H1 (cell line): ENCODE data around the gene RRAD. TPM values are rescaled to one million over a fixed set of nuclear protein-coding genes. Genes with fewer than 3 reads are reported as not detected.

Experiments
- CTCF ChIA-PET: fragments of 300-600 bp; sonication (Branson Sonifier 250); formaldehyde crosslinking; loops from one replicate; lab custom pipeline; 2021; ENCODE audit not compliant: partially characterized antibody; lab: Charles Lee
- POLR2A ChIA-PET: fragments of 300-600 bp; sonication (Branson Sonifier 250); formaldehyde crosslinking; loops from one replicate; lab custom pipeline; 2021; ENCODE audit warnings: inconsistent platforms; ENCODE audit not compliant: partially characterized antibody; lab: Charles Lee
- DNase-seq, 2 experiments: peaks; one replicate each; pipeline versions ENCODE4 v3.0.0 to v3.0.0-alpha.2; 2010 to 2022; ENCODE audit warnings: low spot score in 2 of 2, low read depth in 1 of 2, mixed read lengths in 1 of 2
- FAIRE-seq: peaks from 2 replicates; lab custom pipeline; 2011; peaks lifted over from hg19 to GRCh38; lab: Jason Lieb, UNC
- H2AFZ ChIP-seq: 2 replicates; pipeline ENCODE4 v1.8.1; 2012; ENCODE audit warnings: low read length, inconsistent platforms
- H2AK5ac ChIP-seq: 2 replicates; pipeline ENCODE4 v1.6.1; 2013; ENCODE audit warnings: low read depth, low read length
- H2BK120ac ChIP-seq: replicated peaks from 2 replicates; pipeline ENCODE3; 2013; ENCODE audit warnings: low read depth, low read length, inconsistent platforms
- H2BK12ac ChIP-seq: 2 replicates; pipeline ENCODE4 v1.6.1; 2013; ENCODE audit warnings: low read depth, low read length
- H2BK15ac ChIP-seq: 2 replicates; pipeline ENCODE4 v1.6.1; 2013; ENCODE audit warnings: low read length
- H2BK20ac ChIP-seq: 2 replicates; pipeline ENCODE4 v1.6.1; 2013; ENCODE audit warnings: low read length
- H2BK5ac ChIP-seq: 2 replicates; pipeline ENCODE4 v1.6.1; 2013; ENCODE audit warnings: low read depth, low read length
- H3K14ac ChIP-seq: 2 replicates; pipeline ENCODE4 v1.6.1; 2013; ENCODE audit warnings: inconsistent platforms; ENCODE audit not compliant: insufficient read length
- H3K18ac ChIP-seq: 2 replicates; pipeline ENCODE4 v1.6.1; 2013; ENCODE audit warnings: low read length; ENCODE audit errors: extremely low read depth
- H3K23ac ChIP-seq: 2 replicates; pipeline ENCODE4 v1.6.1; 2013; ENCODE audit warnings: inconsistent platforms; ENCODE audit not compliant: insufficient read length
- H3K23me2 ChIP-seq: 2 replicates; pipeline ENCODE4 v1.6.1; 2013; ENCODE audit warnings: low read depth, low read length
- H3K27ac ChIP-seq: 2 replicates; pipeline ENCODE4 v1.6.1; 2011; ENCODE audit warnings: low read depth, low read length, inconsistent platforms
- H3K27me3 ChIP-seq, 4 experiments: replicated peaks in 1 of 4; 1 replicate in 1 of 4; 2 replicates in 3 of 4; pipeline versions ENCODE4 v1.6.1 to v1.8.1; 2011 to 2013; ENCODE audit warnings: low read length in 3 of 4, mild to moderate bottlenecking in 3 of 4, inconsistent platforms in 2 of 4, mixed read lengths in 2 of 4, moderate library complexity in 1 of 4; ENCODE audit not compliant: control insufficient read depth in 3 of 4, insufficient read depth in 3 of 4; ENCODE audit errors: extremely low read depth in 1 of 4
- H3K36me3 ChIP-seq, 4 experiments: 2 replicates each; pipeline versions ENCODE4 v1.6.1 to v1.8.1; 2011 to 2013; ENCODE audit warnings: mild to moderate bottlenecking in 4 of 4, low read length in 3 of 4, moderate library complexity in 2 of 4, control low read depth in 1 of 4, inconsistent platforms in 1 of 4; ENCODE audit not compliant: insufficient read depth in 4 of 4, control insufficient read depth in 2 of 4
- H3K4ac ChIP-seq: replicated peaks from 2 replicates; pipeline ENCODE3; 2013; ENCODE audit warnings: low read length, low read depth, mixed read lengths, inconsistent platforms; ENCODE audit not compliant: insufficient read length
- H3K4me1 ChIP-seq, 4 experiments: replicated peaks in 1 of 4; 1 replicate in 1 of 4; 2 replicates in 3 of 4; pipeline versions ENCODE4 v1.6.1 to v1.8.1; 2011 to 2013; ENCODE audit warnings: low read length in 3 of 4, inconsistent platforms in 2 of 4, mixed read lengths in 1 of 4; ENCODE audit not compliant: insufficient read depth in 4 of 4, control insufficient read depth in 3 of 4
- H3K4me2 ChIP-seq, 2 experiments: 2 replicates each; pipeline versions ENCODE4 v1.6.1 to v1.8.1; 2011 to 2013; ENCODE audit warnings: low read depth in 2 of 2, low read length in 2 of 2, control low read depth in 1 of 2, inconsistent platforms in 1 of 2, mild to moderate bottlenecking in 1 of 2; ENCODE audit not compliant: insufficient read depth in 1 of 2
- H3K4me3 ChIP-seq, 4 experiments: fragments of 200-600, 300-600 bp in 1 of 4; sonication (generic), shearing (Covaris generic), sonication (Bioruptor Twin) in 1 of 4; 2 replicates each; pipeline versions ENCODE4 v1.5.1 to v1.8.1; 2011 to 2016; ENCODE audit warnings: low read length in 4 of 4, low read depth in 3 of 4, control low read depth in 2 of 4, inconsistent platforms in 2 of 4, mild to moderate bottlenecking in 2 of 4, mixed read lengths in 1 of 4, moderate library complexity in 1 of 4; ENCODE audit not compliant: insufficient read depth in 2 of 4; ENCODE audit errors: extremely low read depth in 1 of 4
- H3K56ac ChIP-seq: replicated peaks from 2 replicates; pipeline ENCODE3; 2013; ENCODE audit warnings: low read depth, mild to moderate bottlenecking, mixed read lengths, low read length, inconsistent platforms; ENCODE audit not compliant: insufficient read length
- H3K79me1 ChIP-seq: 2 replicates; pipeline ENCODE4 v1.6.1; 2013; ENCODE audit warnings: low read depth, low read length, control low read depth
- H3K79me2 ChIP-seq, 2 experiments: 2 replicates each; pipeline versions ENCODE4 v1.6.1 to v1.8.1; 2012 to 2013; ENCODE audit warnings: low read length in 2 of 2, mild to moderate bottlenecking in 2 of 2, inconsistent platforms in 1 of 2; ENCODE audit not compliant: insufficient read depth in 2 of 2, control insufficient read depth in 1 of 2
- H3K9ac ChIP-seq, 4 experiments: replicated peaks in 1 of 4; 1 replicate in 1 of 4; 2 replicates in 3 of 4; pipeline versions ENCODE4 v1.6.1 to v1.8.1; 2011 to 2013; ENCODE audit warnings: low read depth in 3 of 4, low read length in 3 of 4, control low read depth in 2 of 4, mild to moderate bottlenecking in 2 of 4, moderate library complexity in 2 of 4, inconsistent platforms in 1 of 4; ENCODE audit errors: extremely low read depth in 1 of 4
- H3K9me3 ChIP-seq, 2 experiments: 2 replicates each; pipeline versions ENCODE4 v1.6.1 to v1.8.1; 2012 to 2013; ENCODE audit warnings: mild to moderate bottlenecking in 2 of 2, moderate library complexity in 2 of 2, control low read depth in 1 of 2, inconsistent platforms in 1 of 2, low read depth in 1 of 2, low read length in 1 of 2, mixed read lengths in 1 of 2; ENCODE audit not compliant: insufficient read depth in 2 of 2
- H4K20me1 ChIP-seq, 2 experiments: replicated peaks in 1 of 2; 2 replicates each; pipeline versions ENCODE3 to v1.8.1; 2011 to 2013; ENCODE audit warnings: inconsistent platforms in 2 of 2, low read length in 2 of 2, mild to moderate bottlenecking in 1 of 2; ENCODE audit not compliant: insufficient read depth in 2 of 2, control insufficient read depth in 1 of 2
- H4K5ac ChIP-seq: 2 replicates; pipeline ENCODE4 v1.6.1; 2013; ENCODE audit warnings: low read length, low read depth, mixed read lengths, inconsistent platforms; ENCODE audit not compliant: insufficient read length
- H4K8ac ChIP-seq: 2 replicates; pipeline ENCODE4 v1.8.0; 2013; ENCODE audit warnings: mild to moderate bottlenecking, moderate library complexity, low read length, inconsistent platforms; ENCODE audit not compliant: insufficient read depth; ENCODE audit errors: extremely low read depth
- H4K91ac ChIP-seq: replicated peaks from 2 replicates; pipeline ENCODE3; 2013; ENCODE audit warnings: low read length, mixed read lengths, inconsistent platforms; ENCODE audit not compliant: insufficient read length
- KDM5A ChIP-seq: fragments of 200-600 bp; IDR thresholded peaks from 2 replicates; pipeline ENCODE4 v1.7.1; 2012; ENCODE audit warnings: mild to moderate bottlenecking, low read length, inconsistent platforms, mixed read lengths
- MAFK ChIP-seq: IDR thresholded peaks from 2 replicates; pipeline ENCODE4 v1.6.1; 2012; ENCODE audit warnings: low read depth, mild to moderate bottlenecking, improper control_type of control experiment, low read length
- TAF7 ChIP-seq: optimal IDR thresholded peaks from 2 replicates; pipeline ENCODE3; 2011; ENCODE audit warnings: low read depth, mild to moderate bottlenecking, inconsistent platforms, low read length, moderate library complexity, borderline replicate concordance
- WGBS, 2 experiments: shearing (Covaris generic) in 1 of 2; methylation state at CpG; one replicate each; pipeline versions ENCODE4 v1.1.6 to v1.1.7; 2013 to 2015; ENCODE audit warnings: low lambda C conversion rate in 2 of 2, mixed read lengths in 2 of 2, inconsistent platforms in 1 of 2, low coverage in 1 of 2, missing lambda C conversion rate in 1 of 2; ENCODE audit not compliant: insufficient replicate concordance in 2 of 2, insufficient coverage in 1 of 2, insufficient read length in 1 of 2; ENCODE audit errors: extremely low coverage in 1 of 2, missing lambda C conversion rate in 1 of 2; 5-methylcytosine and 5-hydroxymethylcytosine counted together
- polyA plus RNA-seq, 7 experiments: library from polyadenylated mRNA; depleted of rRNA in 3 of 7; stranded (reverse) in 5 of 7; unstranded in 2 of 7; fragments of >200 nt in 5 of 7; fragments of 200-250 nt in 2 of 7; gene quantifications; 1 replicate in 5 of 7; 2 replicates in 1 of 7; 4 replicates in 1 of 7; pipeline versions ENCODE4 v1.2.1 to v1.2.3, GENCODE V29; 2011 to 2013; ENCODE audit warnings: missing spikeins in 2 of 7, mixed read lengths in 2 of 7
- total RNA-seq: library from RNA; stranded (reverse); fragmentation: NEBNext Ultra II Directional; extraction: Animal tissue kit (Norgen Biotek cat#: 25700); gene quantifications from 2 replicates; pipeline ENCODE4 v1.2.1, GENCODE V29; 2021

RRAD gene
- total and polyA plus RNA-seq, 2 of the 8 experiments (the other 6 are each of a cell fraction or from before 2014, with no cell fraction given): 0.17 TPM; not detected in 1

GRCh38 chr16:66918803-66919568 lies 6.3 kb downstream of the RRAD start, which contains the start of gene CDH16:
CDH16 (minus strand) TSS chr16:66918885; CDS start chr16:66918065, 820 bp downstream.
- H3K23me2 ChIP-seq: peaks cover 3% of the 10 kb centered on the region; the same call in 1 of the 2 replicates
- WGBS, 2 experiments: 86% methylated on average over 7 of the region's 7 CpGs; no CpG with 5 or more reads in 1 of the 2 experiments
- no peaks in the 10 kb centered on the region; a peak in 1 of 7 replicates for H3K4me1 ChIP-seq
- CTCF ChIA-PET: interaction anchor here (1.0 to 42.0 kb wide), 7 partner anchors 3 to 261 kb away, joined by 3 to 1009 read pairs (median 4); partner anchors contain the start of genes CDH16, CES3, DYNC1LI2 and PDP2
- H3K18ac ChIP-seq: no peak within 1 kb of the TSS
- H3K4me3 ChIP-seq: no peak within 1 kb of the TSS
- H3K9ac ChIP-seq: no peak within 1 kb of the TSS; a peak in 2 of 7 replicates
- no peak within 1 kb of the TSS for H4K8ac ChIP-seq
- peaks cover 0 to 4% of the 10 kb centered on the region in 2 experiments for H4K20me1 ChIP-seq
- no peak within 1 kb of the TSS for H2AFZ ChIP-seq
- no peak within 1 kb of the TSS for H3K56ac ChIP-seq
- H2AK5ac ChIP-seq: no peak within 1 kb of the TSS
- no peak within 1 kb of the TSS for H2BK20ac ChIP-seq
- no peaks in the 10 kb centered on the region for H3K9me3 ChIP-seq
- DNase-seq: no peak
- H3K36me3 ChIP-seq: no peaks in the 10 kb centered on the region
- no peak within 1 kb of the TSS for H3K14ac ChIP-seq
- no peak within 1 kb of the TSS for H4K91ac ChIP-seq
- H2BK120ac ChIP-seq: no peak within 1 kb of the TSS
- H2BK12ac ChIP-seq: no peak within 1 kb of the TSS
- peaks cover 2% of the 10 kb centered on the region; the same call in 1 of the 2 replicates for H3K79me1 ChIP-seq
- H3K23ac ChIP-seq: no peak within 1 kb of the TSS
- H2BK15ac ChIP-seq: no peak within 1 kb of the TSS
- H3K79me2 ChIP-seq: no peaks in the 10 kb centered on the region
- H3K27ac ChIP-seq: no peak within 1 kb of the TSS
- H3K4me2 ChIP-seq: no peak within 1 kb of the TSS
- H3K27me3 ChIP-seq: peaks cover 4 to 12% (median 8%) of the 10 kb centered on the region in 4 experiments; a peak in 6 of 7 replicates
- POLR2A ChIA-PET: interaction anchor here (0.8 to 1.7 kb wide), 6 partner anchors 14 to 39 kb away, joined by 3 to 5 read pairs (median 3); partner anchors contain the start of gene PDP2
- no peak within 1 kb of the TSS for H4K5ac ChIP-seq
- no peak within 1 kb of the TSS for H2BK5ac ChIP-seq
- FAIRE-seq: no peak
- no peak within 1 kb of the TSS for H3K4ac ChIP-seq
- no peak for TF ChIP-seq MAFK
- TF ChIP-seq TAF7: no peak
- no peak for TF ChIP-seq KDM5A
